Liver (tissue), 9 donors: ENCODE measurements around the gene SRSF10. TPM values are rescaled to one million over a fixed set of nuclear protein-coding genes. Genes with fewer than 3 reads are reported as not detected.

Experiments
- DNase-seq: peaks from one replicate; pipeline ENCODE4 v3.0.0-alpha.2; 2017; ENCODE audit warnings: low spot score
- H3K27ac ChIP-seq, 2 donors: one replicate each; pipeline ENCODE4 v1.7.0; 2013; ENCODE audit warnings: inconsistent platforms in 2 of 2, low read length in 2 of 2, control low read depth in 1 of 2, low read depth in 1 of 2, mild to moderate bottlenecking in 1 of 2
- H3K27me3 ChIP-seq, 4 donors: one replicate each; pipeline versions ENCODE4 v1.6.1 to v1.7.0; 2013; ENCODE audit warnings: low read length in 3 of 4, inconsistent platforms in 1 of 4, mild to moderate bottlenecking in 1 of 4, moderate library complexity in 1 of 4; ENCODE audit not compliant: control insufficient read depth in 4 of 4, insufficient read depth in 4 of 4
- H3K36me3 ChIP-seq, 4 donors: one replicate each; pipeline versions ENCODE4 v1.6.1 to v1.7.0; 2013; ENCODE audit warnings: low read length in 3 of 4, mild to moderate bottlenecking in 3 of 4, low read depth in 1 of 4, moderate library complexity in 1 of 4; ENCODE audit not compliant: control insufficient read depth in 4 of 4, insufficient read depth in 3 of 4
- H3K4me1 ChIP-seq, 4 donors: one replicate each; pipeline versions ENCODE4 v1.6.1 to v1.7.0; 2013; ENCODE audit warnings: low read length in 3 of 4, mild to moderate bottlenecking in 3 of 4, moderate library complexity in 1 of 4; ENCODE audit not compliant: control insufficient read depth in 4 of 4, insufficient read depth in 4 of 4
- H3K4me3 ChIP-seq, 3 donors: one replicate each; pipeline versions ENCODE4 v1.6.1 to v1.7.0; 2013; ENCODE audit warnings: low read length in 3 of 3, control low read depth in 1 of 3, low read depth in 1 of 3, mild to moderate bottlenecking in 1 of 3
- H3K9ac ChIP-seq, 2 donors: one replicate each; pipeline ENCODE4 v1.7.0; 2013; ENCODE audit warnings: low read length in 2 of 2, mild to moderate bottlenecking in 2 of 2, moderate library complexity in 2 of 2, control low read depth in 1 of 2, low read depth in 1 of 2
- H3K9me3 ChIP-seq, 4 donors: one replicate each; pipeline versions ENCODE4 v1.6.1 to v1.7.0; 2013; ENCODE audit warnings: low read length in 3 of 4; ENCODE audit not compliant: control insufficient read depth in 4 of 4
- CTCF ChIP-seq: fragments of 150-350 bp; IDR thresholded peaks from 2 replicates; pipeline ENCODE4 v1.5.1; 2017; ENCODE audit warnings: improper control_type of control experiment, low read depth, low read length; ENCODE audit not compliant: missing input control
- EGR1 ChIP-seq, 2 donors: IDR thresholded peaks; 2 replicates each; pipeline ENCODE4 v1.6.1; 2016 to 2018; ENCODE audit warnings: antibody characterized with exemption in 2 of 2, low read depth in 2 of 2
- FOXA1 ChIP-seq: IDR thresholded peaks from 2 replicates; pipeline ENCODE4 v1.6.1; 2016; ENCODE audit warnings: antibody characterized with exemption
- FOXA2 ChIP-seq: IDR thresholded peaks from 2 replicates; pipeline ENCODE4 v1.6.1; 2016; ENCODE audit warnings: antibody characterized with exemption
- GABPA ChIP-seq, 2 donors: IDR thresholded peaks in 1 of 2; conservative IDR thresholded peaks in 1 of 2; 2 replicates each; pipeline ENCODE4 v1.6.1; 2016; ENCODE audit warnings: antibody characterized with exemption in 2 of 2, mild to moderate bottlenecking in 1 of 2, moderate library complexity in 1 of 2
- HNF4A ChIP-seq, 2 donors: conservative IDR thresholded peaks; 2 replicates each; pipeline ENCODE4 v1.6.1; 2016; ENCODE audit warnings: antibody characterized with exemption in 2 of 2, mild to moderate bottlenecking in 2 of 2
- HNF4G ChIP-seq: IDR thresholded peaks from 2 replicates; pipeline ENCODE4 v1.6.1; 2016; ENCODE audit warnings: antibody characterized with exemption
- JUND ChIP-seq, 2 donors: IDR thresholded peaks; 2 replicates each; pipeline ENCODE4 v1.6.1; 2016; ENCODE audit warnings: antibody characterized with exemption in 2 of 2
- RAD21 ChIP-seq, 2 donors: IDR thresholded peaks; 2 replicates each; pipeline ENCODE4 v1.6.1; 2016; ENCODE audit warnings: antibody characterized with exemption in 2 of 2, mild to moderate bottlenecking in 2 of 2
- RXRA ChIP-seq, 2 donors: IDR thresholded peaks; 2 replicates each; pipeline ENCODE4 v1.6.1; 2017 to 2018; ENCODE audit warnings: antibody characterized with exemption in 2 of 2, mild to moderate bottlenecking in 1 of 2
- SP1 ChIP-seq: IDR thresholded peaks from 2 replicates; pipeline ENCODE4 v1.6.1; 2018; ENCODE audit warnings: antibody characterized with exemption, mild to moderate bottlenecking
- YY1 ChIP-seq: IDR thresholded peaks from 2 replicates; pipeline ENCODE4 v1.6.1; 2016; ENCODE audit warnings: antibody characterized with exemption, mild to moderate bottlenecking
- ZBTB33 ChIP-seq: IDR thresholded peaks from 2 replicates; pipeline ENCODE4 v1.6.1; 2016; ENCODE audit warnings: antibody characterized with exemption
- WGBS: extraction: QIAGEN DNeasy Blood & Tissue Kit; methylation state at CpG from one replicate; pipeline ENCODE4 v1.1.7; 2013; 5-methylcytosine and 5-hydroxymethylcytosine counted together
- polyA plus RNA-seq, 2 donors: library from polyadenylated mRNA; stranded (reverse) in 1 of 2; unstranded in 1 of 2; fragments of 200-250 nt in 1 of 2; fragments of >200 nt in 1 of 2; fragmentation: Nextera tagmentation in 1 of 2; extraction: Ambion mirVana in 1 of 2; gene quantifications; one replicate each; pipeline versions ENCODE4 v1.2.1 to v1.2.3, GENCODE V29; 2013 to 2015
- total RNA-seq, 2 donors: library from RNA; depleted of rRNA; stranded (reverse); fragments of >200 nt; gene quantifications; one replicate each; pipeline ENCODE4 v1.2.3, GENCODE V29; 2014
- TF ChIP-seq, protein P1 (sequence below): IDR thresholded peaks from 2 replicates; pipeline ENCODE4 v1.6.1; 2016; ENCODE audit warnings: antibody characterized with exemption
- TF ChIP-seq, protein P2 (sequence below): IDR thresholded peaks from 2 replicates; pipeline ENCODE4 v1.6.1; 2016; ENCODE audit warnings: antibody characterized with exemption
- donor health status: healthy.
- donor health status: healthy.
- donor health status: healthy.
- donor health status: healthy.
- donor health status: healthy.

SRSF10 gene
- total and polyA plus RNA-seq, 4 donors, result 29.9 to 77.5 (median 63.8) TPM

GRCh38 chr1:23925279-23925678 lies 54.8 kb downstream of the SRSF10 start:
- TF ChIP-seq JUND (IDR thresholded peaks at IDR 0.05), result no peak
- DNase-seq, result no peak
- WGBS, result 91% methylated on average over 3 of the region's 3 CpGs
- no peaks in the 10 kb centered on the region for H3K27me3 ChIP-seq
- H3K27ac ChIP-seq, result no peak overlapping the region
- no peak overlapping the region for H3K4me3 ChIP-seq
- H3K4me1 ChIP-seq, result peaks cover 0 to 6% (median 4%) of the 10 kb centered on the region in 4 donors
- H3K9ac ChIP-seq, result no peak overlapping the region
- H3K36me3 ChIP-seq, result no peaks in the 10 kb centered on the region
- no peaks in the 10 kb centered on the region for H3K9me3 ChIP-seq

- TF ChIP-seq YY1, result no peak
- TF ChIP-seq FOXA2, result no peak
- no peak for TF ChIP-seq ZBTB33
- TF ChIP-seq RAD21 (IDR thresholded peaks at IDR 0.05), result no peak
- no peak for TF ChIP-seq CTCF
- no peak for TF ChIP-seq SP1
- TF ChIP-seq JUND (IDR thresholded peaks at IDR 0.05), result no peak
- no peak for TF ChIP-seq HNF4A (conservative IDR thresholded peaks at IDR 0.05)
- TF ChIP-seq, protein P1, sequence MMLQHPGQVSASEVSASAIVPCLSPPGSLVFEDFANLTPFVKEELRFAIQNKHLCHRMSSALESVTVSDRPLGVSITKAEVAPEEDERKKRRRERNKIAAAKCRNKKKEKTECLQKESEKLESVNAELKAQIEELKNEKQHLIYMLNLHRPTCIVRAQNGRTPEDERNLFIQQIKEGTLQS, result no peak
- TF ChIP-seq GABPA (IDR thresholded peaks at IDR 0.05 in 1 of 2, conservative IDR thresholded peaks at IDR 0.05 in 1 of 2), result no peak
- TF ChIP-seq HNF4G, result no peak
- TF ChIP-seq RXRA (IDR thresholded peaks at IDR 0.05), result no peak
- TF ChIP-seq EGR1 (IDR thresholded peaks at IDR 0.05; ENCODE audit: low read depth in 2 of 2), result no peak
- TF ChIP-seq FOXA1, result no peak
- TF ChIP-seq, protein P2, sequence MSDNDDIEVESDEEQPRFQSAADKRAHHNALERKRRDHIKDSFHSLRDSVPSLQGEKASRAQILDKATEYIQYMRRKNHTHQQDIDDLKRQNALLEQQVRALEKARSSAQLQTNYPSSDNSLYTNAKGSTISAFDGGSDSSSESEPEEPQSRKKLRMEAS, result no peak
- Histone ChIP-seq H3K9me3 (no peaks in the 10 kb centered on the region), H3K9ac (no peak overlapping the region), H3K27me3 (no peaks in the 10 kb centered on the region), H3K4me3 (no peak overlapping the region), H3K36me3 (no peaks in the 10 kb centered on the region), H3K27ac (no peak overlapping the region), H3K4me1 (peaks cover 1 to 13% (median 7%) of the 10 kb centered on the region in 4 donors)
- DNase-seq, result no peak
- WGBS, result 93% methylated on average over 11 of the region's 11 CpGs
These were observed 55.5 kb downstream of the SRSF10 start for GRCh38 chr1:23924601-23925000.
